AG09319 (cell line): Measurements from ENCODE around the gene SPON2.

ENCODE experiments used
- DNase-seq: peaks from one replicate; pipeline ENCODE4 v3.0.0-alpha.2; 2010; ENCODE audit warnings: low read depth; ENCODE audit errors: extremely low read depth
- CTCF ChIP-seq: IDR thresholded peaks from 2 replicates; pipeline ENCODE4 v1.5.1; 2011; ENCODE audit warnings: low read depth, mild to moderate bottlenecking, inconsistent platforms, low read length, moderate library complexity

Gene SPON2

DNA sequence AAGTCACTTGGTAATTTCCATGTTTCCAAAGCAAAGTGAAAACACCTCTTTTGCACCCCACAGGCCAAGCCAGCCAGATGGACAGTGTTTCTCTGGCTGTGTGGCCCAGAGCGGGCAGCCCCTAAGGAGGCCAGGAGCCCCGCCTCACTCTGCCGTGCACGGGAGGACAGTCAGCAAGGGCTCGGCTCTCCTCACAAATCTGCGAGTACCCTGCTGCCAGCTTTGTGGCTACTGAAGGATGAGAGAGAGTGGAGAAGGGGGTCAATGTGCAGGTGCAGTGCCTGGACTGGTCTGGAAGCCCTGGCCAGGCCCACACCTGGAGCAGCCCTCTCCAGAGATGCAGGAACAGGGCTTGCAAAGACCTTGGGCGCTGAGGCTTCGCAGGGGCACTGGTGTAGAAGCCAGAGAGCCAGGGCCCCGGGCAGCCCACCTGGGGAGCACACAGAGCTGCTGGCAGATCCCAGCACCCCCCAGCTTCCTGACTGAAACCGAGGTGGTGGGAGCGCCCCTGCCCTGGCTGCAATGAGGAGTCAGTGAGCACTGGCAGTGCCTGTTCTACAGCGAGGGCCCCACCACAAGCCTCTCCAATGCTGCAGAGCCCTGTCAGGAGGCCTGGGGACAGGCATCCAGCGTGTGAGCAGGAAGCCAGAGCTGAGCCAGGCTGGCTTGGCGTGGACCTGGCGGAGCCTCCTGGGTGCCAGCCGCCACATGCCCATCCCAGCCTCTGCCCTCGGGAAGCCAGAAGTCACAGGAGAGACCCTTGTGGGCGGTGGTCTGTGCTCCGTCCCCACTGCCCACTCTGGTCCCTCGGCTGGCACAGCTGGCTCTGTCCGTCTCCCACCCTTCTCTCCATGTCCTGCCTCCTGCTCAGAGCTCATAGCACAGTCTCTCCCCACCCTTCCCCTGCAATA lies 3.9 kb downstream of the SPON2 start:
- TF ChIP-seq CTCF = no peak
- no peak for DNase-seq

- peak; percentile 32 for DNase-seq
- TF ChIP-seq CTCF = peak; percentile 89
Observed at GRCh38 chr4:1167244-1167949, 5.0 kb downstream of the SPON2 start.

- no peak for DNase-seq
Observed at GRCh38 chr4:1166509-1167243, 5.7 kb downstream of the SPON2 start.

DNA sequence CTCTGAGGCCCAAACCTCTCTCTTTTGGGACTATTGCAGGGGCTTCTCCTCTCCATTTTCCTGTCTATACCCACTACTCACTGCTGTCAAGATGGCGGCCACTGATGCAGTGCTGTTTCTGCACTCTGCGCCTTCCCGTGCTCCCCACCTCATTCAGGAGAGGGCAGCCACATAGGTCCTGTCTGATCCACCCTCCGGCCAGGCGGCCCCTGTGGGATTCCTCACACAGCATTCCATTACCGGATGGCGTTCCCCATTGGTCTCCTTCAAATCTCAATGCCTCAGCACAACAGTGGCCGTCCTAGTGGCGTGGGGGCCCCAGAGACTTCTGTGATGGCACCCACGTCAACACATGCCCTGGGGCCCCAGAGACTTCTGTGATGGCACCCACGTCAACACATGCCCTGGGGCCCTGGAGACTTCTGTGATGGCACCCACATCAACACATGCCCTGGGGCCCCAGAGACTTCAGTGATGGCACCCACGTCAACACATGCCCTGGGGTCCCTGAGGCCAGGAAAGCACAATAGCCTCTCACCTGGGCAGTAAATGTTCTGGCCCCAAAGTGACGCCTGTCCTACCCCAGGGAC lies 7.3 kb downstream of the SPON2 start:
- no peak for DNase-seq

More at GRCh38 chr4:1166509-1167243, 5.7 kb downstream of the SPON2 start:
- no peak for TF ChIP-seq CTCF

DNA sequence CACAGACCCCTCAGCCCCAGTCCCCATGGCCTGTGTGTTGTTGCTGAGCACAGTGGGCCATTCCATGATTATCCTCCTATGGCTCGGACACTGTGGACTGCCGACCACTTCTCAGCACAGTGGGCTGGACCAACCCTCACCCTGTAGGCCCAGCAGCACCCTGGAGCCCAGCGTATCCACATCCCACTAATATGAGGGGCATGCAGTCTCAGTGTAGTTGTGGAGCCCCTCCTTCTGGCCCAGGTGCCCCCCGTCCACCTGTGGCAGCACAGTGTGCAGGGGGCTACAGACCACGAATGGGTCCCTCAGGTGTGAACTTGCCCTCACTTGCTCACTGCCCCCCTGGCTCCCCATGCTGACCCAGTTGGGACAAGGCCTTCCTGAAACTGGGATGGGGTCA lies 7.9 kb downstream of the SPON2 start:
- TF ChIP-seq CTCF = no peak
- no peak for DNase-seq

More for the DNA sequence above, 7.3 kb downstream of the SPON2 start:
- TF ChIP-seq CTCF = no peak

- DNase-seq = no peak
- TF ChIP-seq CTCF = no peak
Observed at GRCh38 chr4:1164040-1164439, 8.3 kb downstream of the SPON2 start.
